Suprapubic skin (tissue), 3 donors: ENCODE measurements around the gene ELMO1.

Experiments
- POLR2A ChIP-seq, 2 donors: fragments of 450-650 bp; IDR thresholded peaks; one replicate each; pipeline ENCODE4 v1.6.1; 2017; ENCODE audit warnings: antibody characterized with exemption in 2 of 2, mild to moderate bottlenecking in 2 of 2, moderate library complexity in 2 of 2
- TF ChIP-seq, protein P1 (sequence below), 2 donors: fragments of 200-600 bp in 1 of 2; fragments of 450-650 bp in 1 of 2; sonication (generic) in 1 of 2; IDR thresholded peaks; one replicate each; pipeline ENCODE4 v1.5.1; 2016 to 2019; ENCODE audit warnings: antibody characterized with exemption in 2 of 2, mild to moderate bottlenecking in 1 of 2, moderate library complexity in 1 of 2

DNA sequence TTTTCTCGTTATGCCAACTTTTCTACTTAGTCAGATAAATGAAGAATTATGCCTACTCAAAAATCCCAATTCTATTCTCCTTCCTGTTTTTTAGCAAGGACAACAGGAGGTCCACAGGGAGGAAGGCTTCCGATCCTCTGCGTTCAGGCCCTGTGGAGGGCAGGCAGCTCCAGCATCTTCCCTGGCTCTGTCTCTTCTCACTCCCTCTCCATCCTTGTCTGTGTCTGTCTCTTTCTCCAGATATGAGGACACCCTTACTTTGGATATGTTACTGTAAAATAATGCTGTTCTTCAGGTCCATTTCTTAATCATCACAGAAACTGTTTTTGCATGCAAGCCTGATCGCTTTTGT lies 166.6 kb downstream of the ELMO1 start:
- TF ChIP-seq, protein P1, sequence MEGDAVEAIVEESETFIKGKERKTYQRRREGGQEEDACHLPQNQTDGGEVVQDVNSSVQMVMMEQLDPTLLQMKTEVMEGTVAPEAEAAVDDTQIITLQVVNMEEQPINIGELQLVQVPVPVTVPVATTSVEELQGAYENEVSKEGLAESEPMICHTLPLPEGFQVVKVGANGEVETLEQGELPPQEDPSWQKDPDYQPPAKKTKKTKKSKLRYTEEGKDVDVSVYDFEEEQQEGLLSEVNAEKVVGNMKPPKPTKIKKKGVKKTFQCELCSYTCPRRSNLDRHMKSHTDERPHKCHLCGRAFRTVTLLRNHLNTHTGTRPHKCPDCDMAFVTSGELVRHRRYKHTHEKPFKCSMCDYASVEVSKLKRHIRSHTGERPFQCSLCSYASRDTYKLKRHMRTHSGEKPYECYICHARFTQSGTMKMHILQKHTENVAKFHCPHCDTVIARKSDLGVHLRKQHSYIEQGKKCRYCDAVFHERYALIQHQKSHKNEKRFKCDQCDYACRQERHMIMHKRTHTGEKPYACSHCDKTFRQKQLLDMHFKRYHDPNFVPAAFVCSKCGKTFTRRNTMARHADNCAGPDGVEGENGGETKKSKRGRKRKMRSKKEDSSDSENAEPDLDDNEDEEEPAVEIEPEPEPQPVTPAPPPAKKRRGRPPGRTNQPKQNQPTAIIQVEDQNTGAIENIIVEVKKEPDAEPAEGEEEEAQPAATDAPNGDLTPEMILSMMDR (IDR thresholded peaks at IDR 0.05) = no peak
- TF ChIP-seq POLR2A (IDR thresholded peaks at IDR 0.05) = no peak
